Limb (tissue), 2 donors: ENCODE measurements around the gene FOSB.
A peak's percentile ranks its signal among the peaks of the same experiment; 100 is the strongest.
"Not testable (repeated sequence)": the region's sequence is repeated elsewhere in the genome, so short reads cannot be mapped to it uniquely, and the experiment has no call there.

Experiments
- DNase-seq, 2 donors: peaks; one replicate each; pipeline ENCODE4 v3.0.0-alpha.2; 2016; ENCODE audit errors: extremely low spot score in 2 of 2

Gene FOSB

DNA sequence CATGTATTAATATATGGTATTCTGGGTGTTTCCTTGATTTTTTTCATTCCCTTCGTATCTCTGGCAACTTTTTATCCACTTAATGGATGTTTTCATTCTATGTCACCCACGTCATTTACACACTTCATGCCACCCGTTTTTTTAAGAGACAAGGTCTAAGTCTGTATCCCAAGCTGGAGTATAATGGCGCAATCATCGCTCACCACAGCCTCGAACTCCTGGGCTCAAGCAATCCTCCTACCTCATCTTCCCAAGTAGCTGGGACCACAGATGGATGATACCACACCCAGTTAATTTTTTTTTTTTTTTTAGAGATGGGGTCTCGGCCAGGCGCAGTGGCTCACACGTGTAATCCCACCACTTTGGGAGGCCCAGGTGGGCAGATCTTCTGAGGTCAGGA is 36.1 kb downstream of the FOSB start:
- no peak for DNase-seq

DNA sequence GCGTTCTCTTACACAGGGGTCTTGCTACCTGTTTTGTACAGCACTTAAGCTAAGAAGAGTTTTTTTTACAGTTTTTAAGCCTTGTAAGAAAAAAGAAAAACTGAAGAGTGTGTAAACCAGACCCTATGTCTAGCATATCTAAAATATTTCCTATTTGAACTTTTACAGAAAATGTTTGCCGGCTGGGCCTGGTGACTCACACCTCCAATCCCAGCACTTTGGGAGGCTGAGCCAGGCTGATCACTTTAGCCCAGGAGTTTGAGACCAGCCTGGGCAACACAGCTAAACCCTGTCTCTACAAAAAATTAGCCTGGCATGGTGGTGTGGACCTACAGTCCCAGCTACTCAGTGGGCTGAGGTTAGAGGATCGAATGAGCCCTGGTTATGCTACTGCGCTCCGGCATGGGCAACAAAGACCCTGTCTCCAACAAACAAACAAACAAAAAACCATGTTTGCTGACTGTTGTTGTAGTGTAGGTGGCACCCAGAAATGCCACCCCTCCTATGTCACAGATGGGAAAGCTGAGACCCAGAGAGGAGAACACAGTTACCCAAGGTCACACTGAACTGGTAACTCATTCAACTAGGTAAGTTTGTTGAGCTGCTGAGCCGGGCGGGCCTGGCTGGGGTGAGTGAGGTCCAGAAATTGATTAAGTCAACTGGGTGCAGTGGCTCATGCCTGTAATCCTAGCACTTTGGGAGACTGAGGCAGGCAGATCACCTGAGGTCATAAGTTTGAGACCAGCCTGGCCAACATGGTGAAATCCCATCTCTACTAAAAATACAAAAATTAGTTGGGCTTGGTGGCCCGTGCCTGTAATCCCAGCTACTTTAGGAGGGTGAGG is 37.6 kb downstream of the FOSB start:
- no peak for DNase-seq

DNA sequence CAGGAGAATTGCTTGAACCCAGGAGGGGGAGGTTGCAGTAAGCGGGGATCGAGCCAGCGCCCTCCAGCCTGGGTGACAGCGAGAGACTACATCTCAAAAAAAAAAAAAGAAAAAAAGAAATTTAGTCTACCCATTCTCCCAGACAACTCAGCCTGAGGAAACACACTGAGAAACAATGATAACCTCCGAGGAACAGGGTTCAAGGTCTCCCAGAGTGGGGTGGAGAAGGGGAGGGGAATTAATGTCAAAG is 38.1 kb downstream of the FOSB start:
- DNase-seq, result no peak

DNA sequence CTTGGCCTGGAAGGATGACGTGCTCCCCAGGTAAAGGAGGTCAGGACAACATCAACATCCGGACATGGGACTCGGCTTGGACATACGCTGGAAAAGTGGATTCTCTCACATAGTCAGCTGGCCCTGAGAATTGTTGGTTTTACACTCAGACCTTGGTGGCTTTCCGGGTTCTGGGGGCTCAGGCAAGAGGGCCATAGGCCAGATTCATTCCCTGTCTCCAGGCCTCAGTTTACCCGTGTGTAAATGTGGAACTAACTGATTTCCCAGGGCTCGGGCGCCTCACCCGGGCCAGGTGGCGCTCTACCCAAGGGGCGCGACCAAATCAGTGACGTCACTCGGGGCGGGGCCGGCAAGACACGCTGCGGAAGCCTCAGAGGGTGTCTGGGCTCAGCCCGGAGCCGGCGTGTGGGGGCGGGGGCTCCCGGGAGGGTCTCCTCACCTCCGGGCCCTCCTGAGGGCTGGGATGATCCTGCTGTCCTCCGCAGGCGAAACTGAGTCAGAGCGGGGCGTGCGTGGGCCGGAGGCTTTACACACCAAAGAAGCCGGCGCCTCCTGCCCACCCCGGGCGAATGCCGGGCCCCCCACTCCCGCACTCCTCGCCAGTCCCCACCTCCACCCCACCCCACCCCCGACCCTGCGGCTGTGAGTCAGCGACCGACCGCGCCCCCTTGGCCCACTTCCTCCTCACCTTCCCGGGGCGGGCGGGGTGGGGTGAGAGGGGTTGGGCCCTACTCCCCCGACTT is 38.6 kb downstream of the FOSB start:
- DNase-seq, result peak; percentile 83 to 93

DNA sequence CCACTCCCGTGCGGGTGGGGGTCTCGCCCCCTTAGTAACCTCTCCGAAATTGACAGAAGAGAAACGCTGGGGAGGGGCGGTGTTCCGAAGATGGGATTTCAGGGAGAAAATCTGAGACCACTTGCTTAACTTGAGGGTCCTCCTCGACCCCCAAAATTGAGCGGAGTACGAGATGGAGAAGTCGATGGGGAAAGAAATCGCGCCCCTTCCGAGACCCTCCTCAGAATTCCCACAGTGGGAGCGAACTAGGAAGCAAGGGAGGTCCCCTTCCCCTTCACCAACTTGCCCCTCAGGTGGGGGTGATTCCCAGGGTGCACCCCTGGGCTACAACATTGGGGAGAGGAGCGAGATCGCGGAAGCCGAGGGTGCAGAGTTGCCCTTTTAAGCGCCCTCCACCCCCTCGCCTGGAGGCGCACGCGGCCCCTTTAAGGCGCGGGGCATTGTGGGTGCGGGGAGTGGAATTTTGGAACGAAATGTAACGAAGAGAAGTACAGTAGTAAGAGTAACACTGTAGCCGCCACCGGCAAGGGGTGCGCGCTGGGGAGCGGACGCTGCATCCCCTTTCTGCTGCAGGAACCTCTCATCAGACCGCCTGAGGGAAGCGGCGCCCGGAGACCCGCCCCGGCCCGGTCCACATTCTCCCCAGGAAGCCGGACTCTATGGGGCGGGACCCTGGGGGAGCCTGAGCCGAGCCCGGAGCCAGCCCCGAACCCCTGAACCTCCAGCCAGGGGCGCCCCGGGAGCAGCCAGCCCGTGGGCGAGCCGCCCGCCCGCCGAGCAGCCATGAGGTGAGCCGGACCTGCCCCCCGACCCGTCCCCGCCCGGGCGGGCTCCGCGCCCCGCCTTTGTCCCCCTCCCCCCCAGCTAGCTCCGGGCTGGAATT is 39.4 kb downstream of the FOSB start, which contains the start of gene VASP:
Gene VASP (plus strand): TSS at position 491 of the 883 bp plus-strand sequence. CDS start 293 bp downstream, at position 784.
- DNase-seq, result peak; percentile 83 to 88

DNA sequence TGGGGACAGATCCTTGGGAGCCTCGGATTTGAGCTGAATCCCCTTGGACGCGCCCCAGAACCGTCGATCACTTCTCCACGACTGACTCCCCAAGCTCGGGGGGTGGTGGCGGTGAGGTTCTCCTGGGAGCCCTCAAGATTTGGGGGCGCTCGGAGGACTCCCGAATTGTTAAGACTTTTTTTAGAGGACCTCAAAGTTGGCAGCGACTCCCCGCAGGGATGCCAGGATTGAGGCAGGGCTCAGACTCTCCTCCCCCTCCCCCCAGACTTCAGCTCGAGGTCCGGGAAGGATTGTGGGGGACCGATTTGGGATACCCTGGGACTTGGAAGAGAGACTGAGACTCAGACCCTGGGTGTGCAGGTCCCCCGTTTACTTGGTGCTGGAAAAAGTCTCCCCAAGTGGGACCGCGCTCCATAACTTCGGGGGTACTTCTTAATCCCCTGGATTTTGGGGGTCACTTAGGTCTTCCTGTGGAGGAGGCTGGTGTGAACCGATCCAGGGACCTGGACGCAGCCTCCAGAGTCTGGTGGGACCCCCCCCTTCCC is 40.1 kb downstream of the FOSB start:
- DNase-seq, result peak in 1 of 2 donors; percentile 58

DNA sequence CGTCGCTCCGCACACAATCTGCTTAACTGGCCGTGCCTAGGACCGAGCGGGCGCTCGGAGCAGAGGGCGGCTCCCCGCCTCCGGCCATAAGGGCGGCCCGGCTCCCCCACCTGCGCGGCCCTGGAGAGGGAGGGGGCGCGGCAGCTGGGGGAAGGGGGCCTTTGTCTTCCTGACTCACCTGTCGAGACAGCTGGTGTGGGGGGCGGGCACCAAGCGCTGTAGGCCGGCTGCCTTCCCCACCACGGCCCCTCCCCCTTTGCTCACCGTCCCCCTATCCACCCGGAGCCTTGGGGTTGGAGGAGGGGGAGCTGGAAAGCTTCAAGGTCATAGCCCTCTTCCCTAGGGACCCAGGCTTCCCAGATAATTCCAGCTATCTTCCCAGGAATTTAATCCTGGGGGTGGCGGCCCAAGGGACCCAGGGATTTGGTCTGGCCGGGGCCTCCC is 40.6 kb downstream of the FOSB start:
- peak in 1 of 2 donors; percentile 67 for DNase-seq

DNA sequence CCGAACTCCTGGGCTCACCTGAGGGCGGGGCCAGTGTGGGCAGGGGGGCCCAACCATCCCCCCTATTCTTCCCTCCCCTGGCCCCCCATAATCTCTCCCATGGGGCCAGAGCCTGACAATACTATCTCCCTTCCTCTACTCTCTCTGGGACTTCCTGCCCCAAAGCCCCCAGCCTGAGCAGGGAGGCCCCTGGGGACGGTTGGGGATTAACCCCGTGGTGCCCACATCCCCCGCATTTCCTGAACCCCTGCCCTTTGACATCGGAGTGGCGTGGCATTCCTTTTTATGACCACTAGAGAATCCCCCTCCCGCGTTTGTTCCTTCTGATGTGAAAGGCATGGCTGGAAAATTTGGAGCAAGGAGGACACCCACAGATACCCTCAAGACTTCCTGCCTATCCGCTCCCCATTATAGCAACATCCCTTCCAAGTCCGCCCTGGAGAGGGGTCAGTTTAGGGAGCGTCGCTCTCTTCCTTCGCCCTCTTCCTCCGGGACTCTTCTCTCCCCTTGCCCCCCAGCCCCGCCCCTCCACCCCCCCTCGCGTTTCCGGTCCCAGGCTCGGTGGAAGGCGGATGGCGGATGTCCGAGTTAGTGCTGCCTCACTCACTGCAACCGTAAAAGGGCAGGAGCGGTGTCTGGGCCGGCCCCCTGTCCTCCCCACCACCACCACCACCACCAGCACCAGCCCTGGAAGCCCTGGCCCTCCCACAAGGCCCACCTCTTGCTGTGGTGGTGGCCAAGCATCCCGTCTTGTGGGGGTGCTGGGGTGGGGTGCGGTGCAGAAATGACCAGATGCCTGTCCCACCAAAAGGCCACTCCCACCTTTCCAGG is 41.3 kb downstream of the FOSB start:
- peak in 1 of 2 donors; percentile 65 for DNase-seq

DNA sequence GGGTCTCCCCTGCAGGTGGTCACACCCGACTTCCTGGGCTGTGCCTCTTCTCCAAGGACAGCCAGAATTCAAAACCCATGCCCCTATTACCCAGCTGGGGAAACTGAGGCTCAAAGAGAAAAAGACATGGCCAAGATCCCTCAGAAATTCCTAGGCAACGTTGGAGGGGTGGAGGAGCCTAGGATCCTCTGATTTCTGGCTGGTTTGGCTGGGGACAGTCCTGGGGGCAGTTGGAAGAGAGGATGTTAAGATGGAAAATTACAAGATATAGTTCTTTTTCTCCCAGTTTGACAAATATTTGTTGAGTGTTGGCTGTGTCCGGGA is 41.9 kb downstream of the FOSB start:
- DNase-seq, result no peak

DNA sequence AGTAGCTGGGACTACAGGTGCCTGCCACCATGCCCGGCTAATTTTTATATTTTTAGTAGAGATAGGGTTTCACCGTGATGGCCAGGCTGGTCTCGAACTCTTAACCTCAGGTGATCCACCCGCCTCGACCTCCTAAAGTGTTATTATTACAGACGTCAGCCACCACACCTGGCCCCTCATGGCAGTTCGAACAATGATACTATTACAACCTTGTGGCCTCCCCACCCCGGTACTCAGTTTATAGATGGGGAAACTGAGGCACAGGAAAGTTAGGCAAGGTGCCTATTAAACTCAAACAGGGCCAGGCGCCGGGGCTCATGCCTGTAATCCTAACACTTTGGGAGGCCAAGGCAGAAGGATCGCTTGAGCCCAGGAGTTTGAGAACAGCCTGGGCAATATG is 42.6 kb downstream of the FOSB start:
- DNase-seq, result not testable (repeated sequence)

DNA sequence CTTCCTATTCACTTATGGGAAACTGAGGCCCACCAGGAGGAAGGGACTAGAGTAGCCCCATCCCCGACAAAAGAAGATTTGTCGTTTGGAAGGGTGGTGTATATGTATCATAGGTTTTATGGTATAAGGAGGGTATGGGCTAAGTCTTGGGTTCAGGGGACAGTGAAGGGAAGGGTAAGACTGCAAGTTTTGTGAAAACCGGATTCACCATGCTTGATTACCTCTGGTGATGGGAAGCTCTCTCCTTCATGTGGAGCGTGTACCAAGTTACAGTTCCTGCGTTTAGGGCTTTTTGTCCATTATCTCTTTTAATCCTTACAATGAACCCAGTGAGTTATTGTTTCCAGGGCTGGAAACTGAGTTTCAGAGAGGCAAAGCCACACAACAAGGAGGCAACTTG is 43.3 kb downstream of the FOSB start:
- no peak for DNase-seq

DNA sequence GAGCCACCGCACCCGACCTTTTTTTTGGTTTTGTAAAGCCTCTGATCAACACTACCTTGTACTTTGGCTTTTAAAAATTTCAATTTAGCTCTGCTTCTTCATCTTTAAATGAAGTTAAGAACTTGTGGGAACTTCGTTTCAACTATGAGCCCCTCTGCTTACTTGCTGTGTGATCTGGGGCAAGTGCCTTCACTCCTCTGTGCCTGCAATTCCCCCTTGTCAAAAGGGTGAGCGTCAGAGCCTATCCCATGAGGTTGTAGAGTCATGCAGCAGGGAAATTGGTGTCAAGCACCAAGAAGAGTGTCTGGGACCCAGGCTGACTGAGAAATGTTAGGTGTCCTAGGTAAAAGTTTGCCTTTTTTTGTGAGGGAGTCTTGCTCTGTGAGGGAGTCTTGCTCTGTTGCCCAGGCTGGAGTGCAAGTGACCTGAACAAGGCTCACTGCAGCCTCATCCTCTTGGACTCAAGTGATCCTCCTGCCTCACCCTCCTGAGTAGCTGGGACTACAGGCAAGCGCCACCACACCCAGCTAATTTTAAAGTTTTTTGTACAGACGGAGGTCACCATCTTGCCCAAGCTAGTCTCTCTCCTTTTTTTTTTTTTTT is 45.2 kb downstream of the FOSB start:
- no peak for DNase-seq

DNA sequence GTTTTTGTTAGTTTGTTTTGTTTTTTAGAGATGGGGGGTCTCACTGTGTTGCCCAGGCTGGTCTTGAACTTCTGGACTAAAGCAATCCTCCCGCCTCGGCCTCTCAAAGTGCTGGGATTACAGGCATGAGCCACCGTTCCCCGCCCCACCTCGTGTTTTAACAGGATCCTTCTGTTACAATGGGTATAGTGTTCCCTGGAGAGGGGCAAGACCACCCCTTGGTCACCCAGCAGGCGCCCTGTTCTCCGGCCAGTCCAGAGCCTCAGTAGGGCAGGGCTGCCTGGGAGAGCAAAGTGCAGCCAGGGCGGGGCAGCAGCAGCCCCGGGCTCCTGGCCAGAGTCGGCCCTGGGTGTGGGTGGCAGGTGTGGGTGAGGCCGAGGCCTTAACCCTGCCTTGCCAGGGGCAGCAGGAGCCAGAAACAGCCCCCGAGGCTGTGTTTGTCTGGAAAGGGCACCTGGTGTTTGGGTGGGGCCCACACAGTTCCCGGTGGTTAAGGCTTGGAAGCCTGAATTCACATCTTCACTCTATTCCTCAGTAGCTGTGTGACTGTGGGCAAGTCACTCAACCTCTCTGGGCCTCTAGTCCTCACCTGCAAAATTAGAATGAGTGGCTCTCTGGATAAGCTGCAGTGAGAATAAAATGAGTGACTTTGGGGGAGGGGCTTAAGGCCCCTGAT is 46.7 kb downstream of the FOSB start:
- DNase-seq, result no peak

DNA sequence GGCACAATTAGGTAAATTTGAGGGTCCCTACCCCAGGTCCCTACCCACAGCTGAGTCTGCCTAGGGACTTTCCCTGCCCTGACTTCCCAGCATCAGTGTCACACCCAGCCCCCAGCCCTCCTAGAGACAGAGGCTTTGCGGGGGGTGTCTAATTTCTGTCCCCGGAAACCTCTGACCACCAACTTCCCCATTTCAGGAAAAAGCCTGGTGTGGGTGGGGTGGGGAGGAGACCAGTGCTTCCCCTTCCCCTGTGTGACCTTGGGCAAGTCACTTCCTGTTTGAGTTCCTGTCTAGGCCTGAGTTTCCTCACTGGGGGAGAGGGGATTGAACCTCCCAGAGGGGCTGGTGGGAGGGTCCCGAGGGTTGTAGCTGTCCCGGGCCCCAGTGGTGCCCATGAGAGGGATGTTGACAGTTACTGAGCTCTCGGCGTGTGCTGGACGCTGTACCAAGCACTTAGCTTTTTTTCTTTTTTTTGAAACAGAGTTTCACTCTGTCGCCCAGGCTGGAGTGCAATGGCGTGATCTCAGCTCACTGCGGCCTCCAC is 47.4 kb downstream of the FOSB start:
- DNase-seq, result no peak

DNA sequence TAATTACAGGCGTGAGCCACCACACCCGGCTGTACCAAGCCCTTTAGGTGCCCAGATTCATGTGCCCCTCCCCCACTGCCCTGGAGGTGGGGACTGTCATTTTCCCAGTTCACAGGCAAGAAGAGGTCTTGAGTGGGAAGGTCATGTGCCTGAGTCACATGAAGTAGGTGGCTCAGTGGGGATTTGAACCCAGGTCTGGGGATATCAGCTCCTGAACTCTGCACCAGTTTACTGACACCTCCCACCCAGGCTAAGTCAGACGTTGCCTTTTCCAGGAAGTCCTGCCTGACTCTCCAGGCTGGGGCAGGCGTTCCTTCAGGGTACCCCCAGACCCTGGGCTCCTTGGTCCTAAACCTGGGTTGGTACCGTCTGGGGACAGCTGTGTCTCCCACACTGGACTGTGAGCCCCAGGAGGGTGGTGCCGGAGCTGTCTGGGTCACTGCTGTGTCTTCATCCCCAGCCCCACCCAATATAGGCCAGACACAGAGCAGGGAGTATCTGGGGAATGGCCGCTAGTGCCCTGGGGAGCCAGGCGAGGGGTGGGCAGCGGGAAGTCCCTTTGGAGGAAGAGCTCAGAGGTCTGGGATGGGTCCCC is 48.1 kb downstream of the FOSB start:
- no peak for DNase-seq

DNA sequence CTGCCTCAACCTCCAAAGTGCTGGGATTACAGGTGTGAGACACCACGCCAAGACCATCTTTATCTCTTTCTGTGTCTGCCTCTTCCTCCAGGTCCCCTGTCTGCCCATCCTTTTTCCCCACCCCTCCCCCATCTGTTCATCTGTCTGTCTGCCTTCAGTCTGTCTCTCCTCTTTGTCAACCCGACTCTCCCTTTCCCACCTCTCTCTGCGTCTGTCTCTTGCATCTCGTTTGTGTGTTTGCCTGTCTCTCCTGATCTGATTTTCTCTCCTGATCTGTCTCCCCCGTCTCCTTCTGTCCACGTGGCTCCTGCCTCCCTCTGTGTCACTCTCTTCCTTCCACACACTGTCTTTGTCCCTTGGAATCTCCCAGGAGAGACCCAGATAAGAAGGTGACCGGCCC is 49.4 kb downstream of the FOSB start:
- DNase-seq, result no peak

DNA sequence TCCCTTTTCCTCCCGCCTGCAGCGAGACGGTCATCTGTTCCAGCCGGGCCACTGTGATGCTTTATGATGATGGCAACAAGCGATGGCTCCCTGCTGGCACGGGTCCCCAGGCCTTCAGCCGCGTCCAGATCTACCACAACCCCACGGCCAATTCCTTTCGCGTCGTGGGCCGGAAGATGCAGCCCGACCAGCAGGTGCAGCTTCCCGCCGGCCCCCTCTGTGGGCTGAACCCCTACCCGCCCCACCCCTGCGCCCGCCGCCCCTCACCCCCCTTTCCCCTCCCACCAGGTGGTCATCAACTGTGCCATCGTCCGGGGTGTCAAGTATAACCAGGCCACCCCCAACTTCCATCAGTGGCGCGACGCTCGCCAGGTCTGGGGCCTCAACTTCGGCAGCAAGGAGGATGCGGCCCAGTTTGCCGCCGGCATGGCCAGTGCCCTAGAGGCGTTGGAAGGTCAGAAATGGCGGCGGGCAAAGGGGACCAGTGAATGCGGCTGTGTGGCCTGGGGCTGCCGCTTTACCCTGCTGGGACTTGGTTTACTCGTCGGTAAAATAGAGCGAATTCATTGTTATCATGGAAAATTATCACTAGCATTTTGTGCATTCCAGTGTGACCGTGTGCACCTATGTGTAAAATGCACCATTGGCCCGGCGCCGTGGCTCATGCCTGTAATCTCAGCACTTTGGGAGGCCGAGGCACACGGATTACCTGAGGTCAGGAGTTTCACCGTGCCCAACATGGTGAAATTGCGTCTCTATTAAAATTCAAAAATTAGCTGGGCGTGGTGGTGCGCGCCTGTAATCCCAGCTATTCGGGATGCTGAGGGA is 50.1 kb downstream of the FOSB start:
- DNase-seq, result no peak

DNA sequence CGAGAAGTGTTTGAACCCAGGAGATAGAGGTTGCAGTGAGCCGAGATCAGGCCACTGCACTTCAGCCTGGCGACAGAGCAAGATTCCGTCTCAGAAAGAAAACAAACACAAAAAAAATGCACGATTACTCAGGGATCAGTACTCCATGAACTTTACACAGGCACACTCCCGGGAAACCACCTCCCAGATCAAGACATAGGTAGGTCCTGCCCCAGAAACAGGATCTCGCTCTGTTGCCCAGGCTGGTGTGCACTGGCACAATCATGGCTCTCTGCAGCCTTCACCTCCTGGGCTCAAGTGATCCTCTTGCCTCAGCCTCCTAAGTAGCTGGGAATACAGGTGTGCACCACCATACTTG is 50.7 kb downstream of the FOSB start:
- DNase-seq, result no peak
